D721Med (cell line): ENCODE measurements around the gene COL16A1.
A peak's percentile ranks its signal among the peaks of the same experiment; 100 is the strongest.

Source experiments
- DNase-seq: peaks from one replicate; pipeline ENCODE4 v3.0.0; 2011; ENCODE audit warnings: low spot score; ENCODE audit not compliant: insufficient read length
- FAIRE-seq: peaks from 2 replicates; lab custom pipeline; 2011; peaks lifted over from hg19 to GRCh38; lab: Jason Lieb, UNC
- TF ChIP-seq, protein P1 (sequence below): IDR thresholded peaks from 2 replicates; pipeline ENCODE4 v1.5.1; 2012; ENCODE audit warnings: mild to moderate bottlenecking, control low read depth; ENCODE audit not compliant: insufficient read depth; ENCODE audit errors: missing control alignments

The COL16A1 gene

DNA sequence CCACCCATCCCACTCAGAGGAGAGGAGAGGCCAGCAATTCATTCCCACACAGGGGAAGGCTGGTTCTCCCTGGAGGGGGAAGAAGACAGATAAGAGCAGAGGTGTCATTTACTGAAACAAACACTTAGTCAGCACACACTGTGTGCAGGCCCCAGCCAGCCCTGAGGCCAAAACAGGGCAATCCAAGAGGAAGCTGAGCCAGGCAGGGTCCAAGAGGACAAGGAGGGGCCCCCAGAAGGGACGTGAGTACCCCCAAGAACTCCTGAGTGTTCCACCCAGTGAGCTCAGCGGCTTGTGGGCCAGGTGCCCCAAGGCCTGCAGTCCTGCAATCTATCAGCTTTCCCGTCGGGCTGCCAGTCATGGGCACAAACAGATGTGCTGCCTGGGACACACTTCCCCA, 44.5 kb upstream of the COL16A1 start:
- FAIRE-seq = no peak
- no peak for DNase-seq
- TF ChIP-seq, protein P1, sequence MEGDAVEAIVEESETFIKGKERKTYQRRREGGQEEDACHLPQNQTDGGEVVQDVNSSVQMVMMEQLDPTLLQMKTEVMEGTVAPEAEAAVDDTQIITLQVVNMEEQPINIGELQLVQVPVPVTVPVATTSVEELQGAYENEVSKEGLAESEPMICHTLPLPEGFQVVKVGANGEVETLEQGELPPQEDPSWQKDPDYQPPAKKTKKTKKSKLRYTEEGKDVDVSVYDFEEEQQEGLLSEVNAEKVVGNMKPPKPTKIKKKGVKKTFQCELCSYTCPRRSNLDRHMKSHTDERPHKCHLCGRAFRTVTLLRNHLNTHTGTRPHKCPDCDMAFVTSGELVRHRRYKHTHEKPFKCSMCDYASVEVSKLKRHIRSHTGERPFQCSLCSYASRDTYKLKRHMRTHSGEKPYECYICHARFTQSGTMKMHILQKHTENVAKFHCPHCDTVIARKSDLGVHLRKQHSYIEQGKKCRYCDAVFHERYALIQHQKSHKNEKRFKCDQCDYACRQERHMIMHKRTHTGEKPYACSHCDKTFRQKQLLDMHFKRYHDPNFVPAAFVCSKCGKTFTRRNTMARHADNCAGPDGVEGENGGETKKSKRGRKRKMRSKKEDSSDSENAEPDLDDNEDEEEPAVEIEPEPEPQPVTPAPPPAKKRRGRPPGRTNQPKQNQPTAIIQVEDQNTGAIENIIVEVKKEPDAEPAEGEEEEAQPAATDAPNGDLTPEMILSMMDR = no peak

DNA sequence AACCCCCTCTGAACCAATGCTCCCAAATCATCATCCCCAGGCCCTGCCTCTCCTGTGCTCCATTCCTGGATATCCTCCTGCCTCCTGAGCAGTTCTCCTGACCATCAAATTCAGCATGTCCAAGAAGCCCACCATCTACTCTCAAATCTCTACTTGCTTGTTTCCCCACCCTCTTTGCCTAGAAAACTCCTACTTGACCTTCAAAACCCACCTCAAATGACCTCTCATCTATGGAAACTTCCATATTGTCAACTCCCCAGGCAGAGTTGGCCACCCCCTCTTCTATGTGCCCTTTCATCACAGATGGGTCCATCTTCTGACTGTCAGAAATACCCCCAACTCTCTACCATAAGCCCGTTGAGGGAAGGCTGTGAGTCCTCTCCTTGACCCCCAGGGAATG, 43.5 kb upstream of the COL16A1 start:
- FAIRE-seq (no peak), DNase-seq (no peak)
- TF ChIP-seq, protein P1 = no peak

DNA sequence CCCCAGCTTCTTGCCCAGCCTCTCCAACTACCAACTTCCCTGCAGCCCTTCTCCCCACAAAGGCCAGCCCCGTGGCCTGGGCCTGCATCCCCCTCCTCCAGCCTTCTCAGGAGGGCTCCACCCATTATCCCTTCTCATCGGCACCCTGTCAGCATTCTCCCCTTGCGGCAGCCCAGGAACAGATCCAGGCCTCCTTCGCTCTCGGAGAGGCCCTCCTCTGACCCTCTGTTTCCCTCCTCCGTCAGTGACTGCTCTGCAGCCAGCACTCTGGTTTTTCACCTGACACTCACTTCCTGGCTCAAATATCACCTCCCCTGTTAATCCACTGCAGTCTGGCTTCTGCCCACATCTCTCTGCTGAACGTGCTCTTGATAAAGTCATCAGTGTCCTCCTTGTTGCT, 42.9 kb upstream of the COL16A1 start:
- FAIRE-seq (no peak), DNase-seq (no peak)
- TF ChIP-seq, protein P1 = no peak

DNA sequence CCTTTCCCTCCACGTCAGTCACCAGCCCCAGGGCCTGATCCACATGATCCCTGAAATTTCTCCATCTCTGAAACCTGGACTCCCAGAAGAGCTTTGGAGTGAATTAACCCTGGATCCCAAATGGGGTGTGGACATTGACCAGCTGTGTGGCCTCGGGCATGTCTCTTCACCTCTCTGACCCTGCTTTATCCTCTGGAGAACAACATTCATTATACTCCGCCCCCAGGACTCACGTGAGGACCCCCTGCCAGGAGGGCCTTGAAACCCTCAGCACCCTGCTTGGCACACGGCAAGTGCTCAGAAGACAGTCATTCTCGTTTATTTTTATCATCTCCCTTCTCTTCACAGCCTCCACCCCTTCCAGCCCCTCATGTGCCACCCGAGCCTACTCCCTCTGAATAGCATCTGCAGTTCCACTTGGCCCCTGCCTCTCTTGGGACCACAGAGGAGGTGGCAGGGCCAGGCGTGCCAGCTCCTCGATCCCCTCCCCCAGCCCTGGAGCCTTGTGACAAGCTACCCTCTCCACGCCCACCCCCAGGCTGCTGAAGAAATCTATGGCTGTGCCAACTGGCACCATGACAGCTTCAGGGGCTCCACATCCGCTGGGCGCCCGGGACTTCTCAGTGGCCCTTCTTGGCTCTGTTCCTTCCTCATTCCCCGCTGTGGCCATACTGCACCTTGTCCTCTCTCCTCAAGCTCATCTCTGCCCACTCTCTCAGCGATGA, 42.3 kb upstream of the COL16A1 start:
- FAIRE-seq (no peak), DNase-seq (no peak)
- TF ChIP-seq, protein P1 = no peak

DNA sequence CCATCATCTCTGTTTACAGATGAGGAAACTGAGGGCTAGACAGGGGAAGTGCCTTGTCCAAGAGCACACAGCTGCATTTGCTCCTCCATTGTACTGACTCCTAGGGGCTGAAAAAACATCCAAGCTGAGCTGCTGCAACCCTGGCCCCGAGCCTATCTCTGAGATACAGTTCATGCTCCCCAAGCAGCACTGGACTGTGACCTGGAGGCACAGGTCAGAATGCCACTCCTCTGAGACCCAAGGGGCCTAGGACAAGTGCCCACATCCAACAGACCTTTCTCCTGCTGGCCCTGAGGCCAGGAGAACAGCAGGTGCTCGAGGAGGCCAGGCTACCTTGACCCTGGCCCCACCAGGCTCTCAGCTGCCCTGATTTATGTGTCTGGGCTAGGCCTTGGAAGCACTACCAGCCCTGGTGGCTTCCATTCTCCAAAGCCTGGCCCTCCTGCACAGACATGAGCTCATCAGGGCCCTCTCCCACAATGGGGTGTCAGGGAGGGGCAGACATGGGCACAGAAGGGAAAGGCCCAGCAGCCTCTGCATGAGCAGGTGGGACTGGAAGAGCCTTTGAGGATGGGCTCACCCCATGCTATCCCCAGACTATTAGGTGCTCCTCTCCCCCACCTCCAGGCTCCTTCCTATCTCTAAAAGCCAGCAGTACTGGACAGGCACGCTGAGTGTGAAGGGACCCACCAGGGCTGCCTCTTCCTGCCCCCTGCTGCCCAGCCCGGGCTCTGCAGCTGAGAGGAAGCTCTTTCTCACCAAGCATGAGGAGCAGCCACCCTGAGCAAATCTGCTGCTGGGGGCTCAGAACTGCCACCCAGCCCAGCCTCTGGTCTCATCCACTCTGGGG, 41.5 kb upstream of the COL16A1 start:
- DNase-seq (peak; percentile 89), FAIRE-seq (no peak)
- TF ChIP-seq, protein P1 = peak; percentile 58

DNA sequence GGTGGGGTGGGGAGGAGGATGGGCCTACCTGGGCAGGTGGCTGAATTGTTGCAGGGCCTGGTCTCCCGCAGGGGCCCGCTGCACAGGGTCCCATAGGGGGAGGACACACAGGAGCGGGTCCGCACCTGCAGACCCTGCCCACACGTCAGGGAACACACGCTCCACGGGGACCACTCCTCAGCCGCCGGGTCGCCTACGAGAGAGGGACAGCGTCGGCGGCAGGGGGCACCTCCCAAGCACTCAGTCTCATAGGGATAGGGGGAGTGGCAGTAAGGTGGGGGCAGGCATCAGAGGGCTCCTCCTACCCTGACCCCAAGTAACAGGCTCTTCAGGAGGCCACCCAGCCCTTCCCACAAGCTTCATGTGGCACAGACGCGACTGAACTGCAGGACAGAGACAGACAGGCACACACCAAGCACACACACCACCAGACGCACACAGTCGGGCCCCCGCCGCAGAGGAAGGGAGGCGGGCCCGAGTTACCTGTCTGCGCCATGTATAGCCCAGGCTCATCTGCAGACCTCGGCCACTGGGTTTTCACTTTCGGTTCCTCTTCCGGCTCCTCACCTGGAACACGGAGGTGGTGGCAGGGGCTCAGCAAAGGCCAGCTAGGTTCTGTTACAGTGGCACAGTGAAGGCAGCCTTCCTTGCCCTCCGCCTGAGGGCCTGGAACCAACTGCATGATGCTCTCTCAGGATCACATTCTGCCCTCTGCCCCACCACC, 40.5 kb upstream of the COL16A1 start:
- TF ChIP-seq, protein P1 = no peak
- FAIRE-seq = no peak
- no peak for DNase-seq
